Measurements from ENCODE around the gene FBXL20.

FBXL20 gene

GRCh38 chr17:39204245-39204644, 197.2 kb downstream of the FBXL20 start:
- no peak for DNase-seq
